Stimulated activated memory B cell treated with anti-CD40 and anti-IgM and Interleukin-4, amounts not matched to agents 10 μg/mL and 1 μg/mL and 100 μg/mL, for 72 hours (primary cell): Measurements from ENCODE around the gene WNK2.
"Not testable (repeated sequence)": the region's sequence is repeated elsewhere in the genome, so short reads cannot be mapped to it uniquely, and the experiment has no call there.

Experiments
- ATAC-seq: fragments of 150-1000 bp; cut with Tn5 transposase; 2 replicates; pipeline ENCODE4 v1.10.0; 2021
- H3K27ac Mint-ChIP-seq: one replicate; pipeline ENCODE4 v1.8.0; 2022; ENCODE audit warnings: mild to moderate bottlenecking, mixed read lengths
- H3K27me3 Mint-ChIP-seq: one replicate; pipeline ENCODE4 v1.8.0; 2022; ENCODE audit warnings: mixed read lengths
- H3K36me3 Mint-ChIP-seq: one replicate; pipeline ENCODE4 v1.8.0; 2022; ENCODE audit warnings: mixed read lengths
- H3K4me1 Mint-ChIP-seq: one replicate; pipeline ENCODE4 v1.8.0; 2022; ENCODE audit warnings: mixed read lengths
- H3K4me3 Mint-ChIP-seq: one replicate; pipeline ENCODE4 v1.8.0; 2022; ENCODE audit warnings: mild to moderate bottlenecking, moderate library complexity, mixed read lengths
- H3K9me3 Mint-ChIP-seq: one replicate; pipeline ENCODE4 v1.8.0; 2022; ENCODE audit warnings: mixed read lengths

WNK2 gene

GRCh38 chr9:93238953-93239925 is 55.3 kb downstream of the WNK2 start:
- peaks cover 6% of the 10 kb centered on the region for H3K36me3 Mint-ChIP-seq
- H3K9me3 Mint-ChIP-seq, result peaks cover 4% of the 10 kb centered on the region
- H3K4me3 Mint-ChIP-seq, result no peak overlapping the region
- no peak for ATAC-seq
- peaks cover 6% of the 10 kb centered on the region for H3K4me1 Mint-ChIP-seq
- no peak overlapping the region for H3K27ac Mint-ChIP-seq
- peaks cover 16% of the 10 kb centered on the region for H3K27me3 Mint-ChIP-seq

DNA sequence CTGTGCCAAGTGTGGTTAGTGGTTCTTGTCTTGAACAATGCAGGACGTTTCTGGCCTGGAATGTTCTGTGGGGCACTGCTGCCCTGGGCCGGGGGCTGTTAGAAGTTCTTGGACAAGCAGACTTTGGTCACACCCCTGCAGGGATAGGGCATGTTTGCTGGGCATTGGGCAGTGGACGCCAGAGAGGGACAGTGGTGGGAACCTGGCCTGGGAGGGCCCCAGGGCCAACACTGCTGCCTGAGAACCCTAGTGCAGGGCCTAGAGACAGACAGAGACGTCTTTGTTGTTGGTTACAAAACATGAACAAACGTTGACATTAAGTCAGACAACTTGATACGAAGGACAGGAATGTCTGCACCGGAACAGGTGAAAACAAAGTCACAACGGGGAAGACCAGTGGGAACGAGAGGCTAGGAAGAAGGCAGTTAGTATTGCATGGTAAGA is 57.0 kb downstream of the WNK2 start:
- Mint-ChIP-seq H3K4me3 (no peak overlapping the region), H3K9me3 (peaks cover 4% of the 10 kb centered on the region), H3K27ac (no peak overlapping the region), H3K4me1 (peaks cover 6% of the 10 kb centered on the region), H3K36me3 (peaks cover 6% of the 10 kb centered on the region), H3K27me3 (peaks cover 8% of the 10 kb centered on the region)
- no peak for ATAC-seq

DNA sequence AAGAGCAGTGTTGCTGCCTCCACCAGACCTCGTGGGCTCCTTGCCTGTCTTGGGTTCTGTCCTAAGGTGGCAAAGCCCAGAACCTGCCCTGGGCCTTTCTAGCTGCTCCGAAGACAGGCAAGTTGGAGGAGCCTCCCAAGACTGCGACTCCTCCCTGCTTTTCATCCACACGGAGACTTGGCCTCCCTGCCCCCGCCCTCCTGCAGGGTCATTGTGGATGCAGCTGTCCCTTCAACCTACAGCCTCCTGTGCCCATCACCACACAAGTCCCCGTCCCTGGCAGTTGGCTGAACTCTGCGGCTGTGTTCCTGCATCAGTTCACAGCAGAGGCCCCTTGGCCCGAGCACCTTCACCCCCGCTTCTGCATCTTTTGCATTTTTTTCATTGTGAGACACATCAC is 59.2 kb downstream of the WNK2 start:
- Mint-ChIP-seq H3K27me3 (peaks cover 8% of the 10 kb centered on the region), H3K27ac (no peak overlapping the region), H3K9me3 (no peaks in the 10 kb centered on the region), H3K4me1 (peaks cover 6% of the 10 kb centered on the region), H3K36me3 (peaks cover under 1% of the 10 kb centered on the region), H3K4me3 (no peak overlapping the region)
- ATAC-seq, result no peak

- H3K9me3 Mint-ChIP-seq, result no peaks in the 10 kb centered on the region
- no peak overlapping the region for H3K27ac Mint-ChIP-seq
- H3K4me1 Mint-ChIP-seq, result peaks cover 6% of the 10 kb centered on the region
- peaks cover 8% of the 10 kb centered on the region for H3K27me3 Mint-ChIP-seq
- no peak for ATAC-seq
- no peaks in the 10 kb centered on the region for H3K36me3 Mint-ChIP-seq
- no peak overlapping the region for H3K4me3 Mint-ChIP-seq
Observed at GRCh38 chr9:93244101-93244500, 60.2 kb downstream of the WNK2 start.

- peaks cover under 1% of the 10 kb centered on the region for H3K4me1 Mint-ChIP-seq
- H3K27ac Mint-ChIP-seq, result no peak overlapping the region
Observed at GRCh38 chr9:93244510-93245436, 60.8 kb downstream of the WNK2 start.

DNA sequence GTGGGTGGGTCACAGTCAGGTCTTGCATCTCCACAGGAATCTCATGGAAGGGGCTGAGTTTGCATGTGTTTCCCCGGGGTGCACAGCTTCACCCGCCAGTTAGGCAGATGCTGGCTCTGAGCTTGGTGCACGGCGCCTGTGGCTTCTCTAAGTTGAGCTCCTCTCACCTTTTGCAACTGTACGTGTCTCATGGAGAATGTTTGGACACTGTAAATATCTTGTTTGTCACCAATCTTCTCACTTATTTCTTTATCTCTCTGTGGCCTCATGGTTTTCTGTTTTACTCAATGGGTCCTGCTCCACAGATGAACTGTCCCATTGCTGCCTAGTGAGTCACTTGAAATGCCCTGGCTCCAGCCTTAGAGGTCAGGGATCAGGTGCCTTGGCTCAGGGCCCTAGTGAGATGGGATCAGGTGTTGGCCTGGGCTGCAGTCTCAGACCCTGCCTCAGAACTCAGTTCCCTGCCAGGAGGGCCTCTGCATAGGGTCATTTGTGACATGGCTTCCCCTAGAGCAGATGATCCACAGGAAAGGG is 61.6 kb downstream of the WNK2 start:
- Mint-ChIP-seq H3K4me1 (no peaks in the 10 kb centered on the region), H3K27me3 (no peaks in the 10 kb centered on the region), H3K9me3 (no peaks in the 10 kb centered on the region), H3K4me3 (no peak overlapping the region), H3K27ac (no peak overlapping the region), H3K36me3 (no peaks in the 10 kb centered on the region)
- ATAC-seq, result no peak

More at GRCh38 chr9:93244510-93245436, 60.8 kb downstream of the WNK2 start:
- no peak overlapping the region for H3K4me3 Mint-ChIP-seq
- ATAC-seq, result no peak
- H3K36me3 Mint-ChIP-seq, result no peaks in the 10 kb centered on the region
- H3K9me3 Mint-ChIP-seq, result no peaks in the 10 kb centered on the region
- H3K27me3 Mint-ChIP-seq, result peaks cover under 1% of the 10 kb centered on the region

DNA sequence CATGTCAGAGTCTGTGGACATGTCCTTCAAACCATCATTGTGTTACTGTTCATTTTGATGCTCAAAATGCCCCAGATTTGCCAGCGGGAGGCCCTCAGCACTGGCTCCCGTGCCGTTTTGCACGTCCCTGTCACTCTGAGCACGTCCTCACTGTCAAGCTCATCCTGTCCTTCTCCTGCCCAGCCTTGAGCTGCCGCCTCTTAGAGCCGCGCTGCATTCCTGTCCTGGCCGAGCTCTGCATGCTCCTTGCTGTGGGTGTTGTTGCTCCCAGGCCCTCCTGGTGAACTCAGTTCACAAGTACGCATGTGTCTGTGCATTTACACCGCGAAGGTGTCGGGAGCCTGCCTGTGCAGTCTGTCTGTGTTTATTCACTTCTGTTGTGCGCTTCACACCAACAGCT is 62.2 kb downstream of the WNK2 start:
- no peak overlapping the region for H3K4me3 Mint-ChIP-seq
- no peak overlapping the region for H3K27ac Mint-ChIP-seq
- no peak for ATAC-seq
- H3K4me1 Mint-ChIP-seq, result no peaks in the 10 kb centered on the region
- H3K36me3 Mint-ChIP-seq, result no peaks in the 10 kb centered on the region
- no peaks in the 10 kb centered on the region for H3K27me3 Mint-ChIP-seq
- H3K9me3 Mint-ChIP-seq, result no peaks in the 10 kb centered on the region

DNA sequence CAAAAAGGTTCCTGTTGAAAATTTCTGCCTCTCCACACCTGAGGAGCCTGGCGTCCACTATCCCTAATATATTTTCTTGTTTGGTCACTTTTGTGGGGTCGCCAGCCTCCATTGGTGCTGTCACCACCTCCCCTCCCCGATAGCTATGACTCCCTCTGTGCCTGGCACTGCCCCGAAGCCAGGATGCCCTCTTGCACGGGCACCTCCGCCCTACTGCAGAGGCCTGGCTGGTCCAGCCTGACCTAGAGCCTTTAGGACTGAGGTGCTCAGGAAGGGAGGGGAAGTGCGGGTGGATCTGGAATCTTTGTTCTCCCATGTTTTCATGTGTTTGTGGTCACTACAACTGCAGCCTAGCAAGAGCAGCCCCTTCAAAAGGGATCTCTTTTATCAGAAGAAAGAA is 62.6 kb downstream of the WNK2 start:
- H3K4me1 Mint-ChIP-seq, result no peaks in the 10 kb centered on the region
- no peak for ATAC-seq
- H3K27me3 Mint-ChIP-seq, result no peaks in the 10 kb centered on the region
- H3K9me3 Mint-ChIP-seq, result no peaks in the 10 kb centered on the region
- H3K27ac Mint-ChIP-seq, result no peak overlapping the region
- H3K4me3 Mint-ChIP-seq, result no peak overlapping the region
- H3K36me3 Mint-ChIP-seq, result no peaks in the 10 kb centered on the region

DNA sequence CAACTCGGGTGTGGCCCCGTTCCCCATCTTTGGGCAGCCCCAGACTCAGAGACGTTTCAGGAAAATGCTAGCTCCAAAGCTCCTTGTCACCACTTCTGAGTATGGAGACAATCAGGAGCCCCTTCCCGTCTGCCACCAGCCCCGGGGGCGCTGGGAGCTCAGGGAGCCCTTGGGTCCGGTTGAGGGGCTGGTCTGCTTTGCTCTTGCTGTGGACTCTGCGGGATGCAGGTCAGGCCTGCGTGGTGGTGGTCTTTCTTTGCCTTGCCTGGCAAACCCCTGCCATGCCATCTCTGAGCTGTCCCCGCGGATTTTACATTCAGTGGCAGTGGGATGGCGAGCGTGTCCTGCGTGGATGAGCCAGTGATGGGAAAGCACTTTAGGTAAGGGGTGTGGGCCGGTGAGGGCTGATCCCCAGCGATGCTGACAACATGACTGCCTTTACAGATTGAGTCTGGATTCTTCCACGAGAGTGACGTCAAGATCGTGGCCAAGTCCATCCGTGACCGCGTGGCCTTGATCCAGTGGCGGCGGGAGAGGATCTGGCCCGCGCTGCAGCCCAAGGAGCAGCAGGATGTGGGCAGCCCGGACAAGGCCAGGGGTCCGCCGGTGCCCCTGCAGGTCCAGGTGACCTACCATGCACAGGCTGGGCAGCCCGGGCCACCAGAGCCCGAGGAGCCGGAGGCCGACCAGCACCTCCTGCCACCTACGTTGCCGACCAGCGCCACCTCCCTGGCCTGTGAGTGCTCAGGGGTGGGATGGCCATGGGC is 63.3 kb downstream of the WNK2 start:
- Mint-ChIP-seq H3K4me3 (no peak overlapping the region), H3K27ac (no peak overlapping the region), H3K9me3 (no peaks in the 10 kb centered on the region), H3K27me3 (no peaks in the 10 kb centered on the region), H3K4me1 (no peaks in the 10 kb centered on the region), H3K36me3 (no peaks in the 10 kb centered on the region)
- no peak for ATAC-seq

DNA sequence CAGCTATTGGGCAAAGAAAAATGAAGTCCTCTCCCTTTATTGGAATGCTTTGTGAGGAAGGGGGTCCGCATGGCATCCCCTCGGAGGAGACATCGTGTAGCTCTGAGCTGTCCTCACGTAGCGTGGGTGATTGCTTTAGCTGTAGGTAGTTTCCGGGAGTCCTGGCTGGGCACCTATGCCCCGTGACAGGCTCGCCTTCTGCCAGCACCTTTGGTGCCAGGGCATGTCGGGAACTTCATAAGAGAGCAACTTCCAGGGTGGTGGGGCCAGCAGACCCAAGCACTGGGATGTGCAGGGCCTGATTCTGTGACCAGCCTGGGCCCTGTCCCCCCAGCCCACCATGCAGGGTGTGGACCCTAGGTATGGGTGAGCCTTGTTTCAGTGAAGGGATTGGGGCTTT is 64.0 kb downstream of the WNK2 start:
- H3K27me3 Mint-ChIP-seq, result no peaks in the 10 kb centered on the region
- H3K4me1 Mint-ChIP-seq, result no peaks in the 10 kb centered on the region
- no peaks in the 10 kb centered on the region for H3K9me3 Mint-ChIP-seq
- H3K27ac Mint-ChIP-seq, result no peak overlapping the region
- no peak overlapping the region for H3K4me3 Mint-ChIP-seq
- H3K36me3 Mint-ChIP-seq, result no peaks in the 10 kb centered on the region
- ATAC-seq, result no peak

GRCh38 chr9:93248386-93249040 is 64.6 kb downstream of the WNK2 start:
- ATAC-seq, result no peak
- H3K4me3 Mint-ChIP-seq, result no peak overlapping the region
- no peak overlapping the region for H3K27ac Mint-ChIP-seq
- no peaks in the 10 kb centered on the region for H3K36me3 Mint-ChIP-seq
- no peaks in the 10 kb centered on the region for H3K9me3 Mint-ChIP-seq
- H3K4me1 Mint-ChIP-seq, result no peaks in the 10 kb centered on the region
- no peaks in the 10 kb centered on the region for H3K27me3 Mint-ChIP-seq

DNA sequence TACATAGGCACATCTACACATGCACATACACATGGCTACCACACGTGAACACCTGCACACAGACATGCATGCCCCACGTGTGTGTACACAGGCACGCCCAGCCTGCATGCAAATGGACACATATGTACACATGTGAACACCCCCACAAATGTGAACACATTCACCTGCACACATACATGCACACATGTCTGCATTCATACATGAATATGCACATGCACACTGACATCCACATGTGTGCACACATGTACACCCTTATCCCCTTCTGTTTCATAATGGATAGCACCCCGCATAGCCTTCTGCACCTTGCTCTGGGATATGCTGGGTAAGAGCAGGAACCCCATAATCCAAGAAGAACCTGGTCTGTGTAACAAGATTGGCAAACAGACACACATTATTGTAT is 66.2 kb downstream of the WNK2 start:
- no peak overlapping the region for H3K27ac Mint-ChIP-seq
- H3K9me3 Mint-ChIP-seq, result no peaks in the 10 kb centered on the region
- H3K36me3 Mint-ChIP-seq, result no peaks in the 10 kb centered on the region
- no peaks in the 10 kb centered on the region for H3K4me1 Mint-ChIP-seq
- no peak overlapping the region for H3K4me3 Mint-ChIP-seq
- ATAC-seq, result no peak
- H3K27me3 Mint-ChIP-seq, result no peaks in the 10 kb centered on the region

GRCh38 chr9:93251309-93251708 is 67.4 kb downstream of the WNK2 start:
- not testable (repeated sequence) for H3K27me3 Mint-ChIP-seq, H3K36me3 Mint-ChIP-seq, H3K9me3 Mint-ChIP-seq, H3K27ac Mint-ChIP-seq, H3K4me3 Mint-ChIP-seq, H3K4me1 Mint-ChIP-seq, ATAC-seq

GRCh38 chr9:93252116-93252780 is 68.3 kb downstream of the WNK2 start:
- Mint-ChIP-seq H3K27me3 (no peaks in the 10 kb centered on the region), H3K27ac (no peak overlapping the region), H3K4me1 (no peaks in the 10 kb centered on the region), H3K9me3 (no peaks in the 10 kb centered on the region), H3K4me3 (no peak overlapping the region), H3K36me3 (no peaks in the 10 kb centered on the region)
- ATAC-seq, result no peak
